HepG2 (cell line): ENCODE results near the gene TRPV5. TPM values are rescaled to one million over a fixed set of nuclear protein-coding genes. Genes with fewer than 3 reads are reported as not detected.

Source experiments
- ATAC-seq: fragments of 200-7000 bp; cut with Tn5 transposase; 3 replicates; pipeline ENCODE4 v1.9.1; 2020; ENCODE audit warnings: mild to moderate bottlenecking, moderate library complexity
- BruUV-seq: library from RNA; stranded (reverse); fragments of 400-500 nt; replicated peaks from 2 replicates; lab custom pipeline; 2021; lab: Mats Ljungman, UMichigan
- CTCF ChIA-PET: fragments of 300-600 bp; formaldehyde crosslinking; extraction: SDS; loops from one replicate; lab custom pipeline; 2021; ENCODE audit warnings: low total read pairs, inconsistent platforms, low intra/inter-chr PET ratio; lab: Yijun Ruan, JAX
- POLR2A ChIA-PET: fragments of 350-600 bp; sonication (Branson Sonifier 250); formaldehyde crosslinking; loops from one replicate; lab custom pipeline; 2020; ENCODE audit warnings: antibody characterized with exemption, inconsistent platforms; lab: Yijun Ruan, JAX
- DNase-seq: peaks from one replicate; pipeline ENCODE4 v3.0.0-alpha.2; 2015; ENCODE audit warnings: low spot score
- FAIRE-seq: peaks from 3 replicates; lab custom pipeline; 2011; peaks lifted over from hg19 to GRCh38; lab: Jason Lieb, UNC
- H2AFZ ChIP-seq: one replicate; pipeline ENCODE4 v1.6.1; 2011; ENCODE audit warnings: low read length, inconsistent platforms
- H3K27ac ChIP-seq: fragments of 300-600 bp; 3 replicates; pipeline ENCODE4 v1.8.0; 2011; ENCODE audit warnings: mixed run types, mild to moderate bottlenecking, mixed read lengths, low read length, inconsistent platforms; ENCODE audit not compliant: insufficient read depth; ENCODE audit errors: extremely low read length
- H3K27me3 ChIP-seq, 2 experiments: fragments of 200-600 bp in 1 of 2; 2 replicates in 1 of 2; 3 replicates in 1 of 2; pipeline versions ENCODE4 v1.6.0 to v1.8.0; 2011; ENCODE audit warnings: low read length in 2 of 2, mild to moderate bottlenecking in 2 of 2, moderate library complexity in 2 of 2, inconsistent platforms in 1 of 2; ENCODE audit not compliant: insufficient read depth in 2 of 2, control insufficient read depth in 1 of 2
- H3K36me3 ChIP-seq, 2 experiments: fragments of 200-600 bp in 1 of 2; replicated peaks in 1 of 2; 2 replicates in 1 of 2; 3 replicates in 1 of 2; pipeline versions ENCODE4 v1.5.1 to v1.8.0; 2011; ENCODE audit warnings: low read length in 2 of 2, inconsistent platforms in 1 of 2; ENCODE audit not compliant: insufficient read depth in 2 of 2, control insufficient read depth in 1 of 2
- H3K4me1 ChIP-seq: 2 replicates; pipeline ENCODE4 v1.5.1; 2012; ENCODE audit warnings: low read length, inconsistent platforms; ENCODE audit not compliant: insufficient read depth
- H3K4me2 ChIP-seq: 2 replicates; pipeline ENCODE4 v1.6.0; 2011; ENCODE audit warnings: low read depth, low read length, inconsistent platforms
- H3K4me3 ChIP-seq, 3 experiments: fragments of 200-600 bp in 1 of 3; sonication (generic), shearing (Covaris generic) in 1 of 3; replicated peaks in 1 of 3; 2 replicates each; pipeline ENCODE4 v1.5.1; 2011 to 2016; ENCODE audit warnings: low read length in 3 of 3, inconsistent platforms in 2 of 3, low read depth in 2 of 3, mild to moderate bottlenecking in 2 of 3, control low read depth in 1 of 3, mixed read lengths in 1 of 3; ENCODE audit not compliant: insufficient read depth in 1 of 3
- H3K79me2 ChIP-seq: one replicate; pipeline ENCODE4 v1.6.1; 2011; ENCODE audit warnings: low read length, inconsistent platforms; ENCODE audit not compliant: insufficient read depth
- H3K9ac ChIP-seq: 2 replicates; pipeline ENCODE4 v1.6.0; 2011; ENCODE audit warnings: mild to moderate bottlenecking, low read depth, low read length, inconsistent platforms; ENCODE audit not compliant: insufficient read depth
- H3K9me3 ChIP-seq: 2 replicates; pipeline ENCODE4 v1.5.1; 2012; ENCODE audit warnings: mild to moderate bottlenecking, low read length
- H4K20me1 ChIP-seq: 2 replicates; pipeline ENCODE4 v1.6.0; 2011; ENCODE audit warnings: inconsistent platforms, mild to moderate bottlenecking, low read length, moderate library complexity; ENCODE audit not compliant: insufficient read depth
- ATAD3A ChIP-seq: sonication (generic); formaldehyde crosslinking; IDR thresholded peaks from 2 replicates; pipeline ENCODE4 v1.4.0; 2020; ENCODE audit warnings: missing genetic modification reagents
- CHCHD3 ChIP-seq: sonication (generic); formaldehyde crosslinking; IDR thresholded peaks from 2 replicates; pipeline ENCODE4 v1.8.0; 2022; ENCODE audit warnings: mild to moderate bottlenecking, missing genetic modification reagents, moderate library complexity
- CHD2 ChIP-seq: IDR thresholded peaks from 2 replicates; pipeline ENCODE4 v1.6.1; 2011; ENCODE audit warnings: low read depth, low read length, improper control_type of control experiment
- RBM22 ChIP-seq: fragments of 200-400 bp; formaldehyde crosslinking; optimal IDR thresholded peaks from 2 replicates; pipeline ENCODE3; 2017; ENCODE audit warnings: mild to moderate bottlenecking, low read length, moderate library complexity
- USF2 ChIP-seq, 2 experiments: sonication (generic) in 1 of 2; formaldehyde crosslinking in 1 of 2; IDR thresholded peaks; 2 replicates each; pipeline versions ENCODE4 v1.5.1 to v1.6.1; 2011 to 2020; ENCODE audit warnings: borderline replicate concordance in 1 of 2, low read depth in 1 of 2, low read length in 1 of 2, mild to moderate bottlenecking in 1 of 2, missing genetic modification reagents in 1 of 2, moderate library complexity in 1 of 2
- ZBTB44 ChIP-seq: sonication (generic); formaldehyde crosslinking; IDR thresholded peaks from 2 replicates; pipeline ENCODE4 v1.4.0; 2020; ENCODE audit warnings: missing genetic modification reagents
- ZMYM4 ChIP-seq: sonication (generic); formaldehyde crosslinking; IDR thresholded peaks from 2 replicates; pipeline ENCODE4 v1.8.1; 2023; ENCODE audit warnings: mild to moderate bottlenecking, missing genetic modification reagents
- ZNF280B ChIP-seq: sonication (generic); formaldehyde crosslinking; IDR thresholded peaks from 2 replicates; pipeline ENCODE4 v1.5.0; 2020; ENCODE audit warnings: missing genetic modification reagents, mild to moderate bottlenecking, borderline replicate concordance
- ZNF432 ChIP-seq: sonication (generic); formaldehyde crosslinking; IDR thresholded peaks from 2 replicates; pipeline ENCODE4 v1.5.0; 2020; ENCODE audit warnings: missing genetic modification reagents, mild to moderate bottlenecking, borderline replicate concordance
- ZNF530 ChIP-seq: sonication (generic); formaldehyde crosslinking; IDR thresholded peaks from 2 replicates; pipeline ENCODE4 v1.5.0; 2020; ENCODE audit warnings: low read depth, mild to moderate bottlenecking, missing genetic modification reagents
- ZNF552 ChIP-seq: sonication (generic); formaldehyde crosslinking; IDR thresholded peaks from 2 replicates; pipeline ENCODE4 v1.9.0; 2022; ENCODE audit warnings: missing genetic modification reagents, mild to moderate bottlenecking, borderline replicate concordance
- ZNF557 ChIP-seq: sonication (generic); formaldehyde crosslinking; IDR thresholded peaks from 2 replicates; pipeline ENCODE4 v1.4.0; 2020; ENCODE audit warnings: missing genetic modification reagents
- ZNF577 ChIP-seq: sonication (generic); formaldehyde crosslinking; IDR thresholded peaks from 2 replicates; pipeline ENCODE4 v1.4.0; 2020; ENCODE audit warnings: mild to moderate bottlenecking, low read depth, missing genetic modification reagents, borderline replicate concordance
- ZNF619 ChIP-seq: sonication (generic); formaldehyde crosslinking; IDR thresholded peaks from 2 replicates; pipeline ENCODE4 v1.4.0; 2020; ENCODE audit warnings: mild to moderate bottlenecking, missing genetic modification reagents
- ZNF776 ChIP-seq: sonication (generic); formaldehyde crosslinking; IDR thresholded peaks from 2 replicates; pipeline ENCODE4 v1.4.0; 2020; ENCODE audit warnings: mild to moderate bottlenecking, missing genetic modification reagents
- ZNF777 ChIP-seq: sonication (generic); formaldehyde crosslinking; IDR thresholded peaks from 2 replicates; pipeline ENCODE4 v1.4.0; 2020; ENCODE audit warnings: missing genetic modification reagents
- ZZZ3 ChIP-seq: sonication (generic); formaldehyde crosslinking; IDR thresholded peaks from 2 replicates; pipeline ENCODE4 v1.4.0; 2020; ENCODE audit warnings: missing genetic modification reagents, mild to moderate bottlenecking, borderline replicate concordance
- WGBS: methylation state at CpG from one replicate; pipeline ENCODE4 v1.1.6; 2017; ENCODE audit warnings: low lambda C conversion rate; 5-methylcytosine and 5-hydroxymethylcytosine counted together
- in situ Hi-C: cut with HindIII; loops from 2 replicates; pipeline ENCODE4 v1.10.0; 2017; ENCODE audit warnings: low pct_unique_long_range_greater_than_20kb; ENCODE audit not compliant: extremely low pct_ligation_motif_present
- intact Hi-C: fragments of 100-400 bp; cut with micrococcal nuclease; formaldehyde crosslinking; loops from one replicate; pipeline ENCODE4 v1.10.0; 2022; ENCODE audit not compliant: unreplicated experiment
- polyA plus RNA-seq, 8 experiments: library from polyadenylated mRNA; depleted of rRNA in 3 of 8; stranded (reverse) in 7 of 8; unstranded in 1 of 8; fragments of >200 nt; fragmentation: Illumina TruSeq in 4 of 8; extraction: Trizol in 4 of 8; gene quantifications; 2 replicates each; pipeline versions ENCODE4 v1.2.1 to v1.2.3, GENCODE V29; 2011 to 2016; ENCODE audit warnings: low read depth in 4 of 8, missing spikeins in 1 of 8, mixed read lengths in 1 of 8; ENCODE audit not compliant: insufficient read depth in 1 of 8
- total RNA-seq, 5 experiments: library from RNA; depleted of rRNA; stranded (reverse); fragments of >200 nt; fragmentation: Illumina TruSeq; extraction: Trizol; gene quantifications; 2 replicates each; pipeline ENCODE4 v1.2.3, GENCODE V29; 2016; ENCODE audit warnings: low read depth in 1 of 5

TRPV5 gene
- total and polyA plus RNA-seq, 2 of the 13 experiments (the other 11 are each of a cell fraction or from before 2014, with no cell fraction given), result not detected

- no peak for TF ChIP-seq ATAD3A (CRISPR knock-in tag)
Observed at GRCh38 chr7:142957723-142958122, 24.2 kb upstream of the TRPV5 start (continued).

- no peak for FAIRE-seq
- Histone ChIP-seq H3K9ac (no peak overlapping the region), H3K36me3 (no peaks in the 10 kb centered on the region), H3K27me3 (no peaks in the 10 kb centered on the region; a peak in 1 of 5 replicates), H3K4me1 (no peaks in the 10 kb centered on the region), H3K4me3 (no peak overlapping the region), H3K79me2 (no peaks in the 10 kb centered on the region), H3K27ac (no peak overlapping the region), H3K4me2 (no peak overlapping the region), H2AFZ (no peak overlapping the region), H4K20me1 (no peaks in the 10 kb centered on the region), H3K9me3 (no peaks in the 10 kb centered on the region)
- no peak for DNase-seq
- POLR2A ChIA-PET, result no interaction called here
- BruUV-seq, result no TSS peak
- in situ Hi-C loops, result no loop called here
- WGBS, result 11% methylated on average over 3 of the region's 3 CpGs
- no peak for TF ChIP-seq USF2 (IDR thresholded peaks at IDR 0.05; ENCODE audit: low read depth, low read length)
- no peak for TF ChIP-seq USF2 (CRISPR knock-in tag; IDR thresholded peaks at IDR 0.05; ENCODE audit: borderline replicate concordance)
- TF ChIP-seq ZMYM4, result no peak
- no peak for TF ChIP-seq ZNF557 (CRISPR knock-in tag)
- TF ChIP-seq ZNF619 (CRISPR knock-in tag), result no peak
- TF ChIP-seq ZNF776, result no peak
- TF ChIP-seq ZNF280B, result no peak
- no peak for TF ChIP-seq ZZZ3
- no peak for TF ChIP-seq ZNF577
- no peak for TF ChIP-seq RBM22
- no peak for TF ChIP-seq ZNF552 (CRISPR knock-in tag)
- no peak for TF ChIP-seq ZNF777
- no peak for TF ChIP-seq ZNF530 (CRISPR knock-in tag)
- no peak for TF ChIP-seq CHCHD3 (CRISPR knock-in tag)
- TF ChIP-seq ZBTB44 (CRISPR knock-in tag), result no peak
- TF ChIP-seq ZNF432 (CRISPR knock-in tag), result no peak
- TF ChIP-seq CHD2, result no peak
- intact Hi-C loops, result no loop called here
- CTCF ChIA-PET, result no interaction called here
- ATAC-seq, result no peak
Observed at GRCh38 chr7:142956951-142957623, 23.5 kb upstream of the TRPV5 start.
